ENCODE data around the gene NWD2.
"Not testable (repeated sequence)": the region's sequence is repeated elsewhere in the genome, so short reads cannot be mapped to it uniquely, and the experiment has no call there.

The NWD2 gene

DNA sequence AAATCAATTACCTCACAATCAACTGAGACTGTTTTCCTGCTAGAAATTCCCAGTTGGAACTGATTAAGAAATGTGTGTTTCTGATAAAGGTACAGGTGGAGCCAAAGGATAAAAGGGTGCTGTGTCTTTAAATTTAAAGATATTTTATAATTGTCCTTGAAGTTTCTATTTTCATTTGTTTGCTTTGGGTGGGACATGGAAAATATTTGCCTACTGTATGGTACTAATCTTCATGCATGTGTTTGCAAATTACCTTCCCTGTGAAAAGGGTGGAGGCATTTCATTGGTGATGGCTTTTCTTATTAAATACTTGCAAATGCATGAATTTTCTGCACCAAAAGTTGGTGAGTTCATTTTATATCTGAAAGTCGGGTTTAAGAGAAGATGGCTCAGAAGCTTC lies 225.7 kb downstream of the NWD2 start:
- DNase-seq (ENCODE audit: low spot score), result no peak

DNA sequence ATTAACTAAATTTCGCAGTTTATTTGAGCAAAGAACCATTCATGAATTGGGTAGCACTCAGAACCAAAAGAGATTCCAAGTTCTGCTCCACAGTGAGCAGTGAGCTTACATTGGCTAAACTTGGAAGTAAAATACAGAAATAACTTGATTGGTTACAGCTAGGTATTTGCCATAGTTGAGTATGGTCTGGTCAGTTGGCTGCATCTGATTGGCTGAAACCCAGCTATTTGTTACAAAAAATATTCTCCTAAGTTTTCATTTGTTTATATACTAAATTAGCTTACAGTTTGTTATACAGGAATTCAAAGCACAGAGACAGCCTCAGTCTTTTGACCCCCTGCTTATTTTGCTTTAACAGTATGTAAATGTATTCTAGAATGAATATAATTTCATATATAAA lies 226.6 kb downstream of the NWD2 start:
- no peak for DNase-seq (ENCODE audit: low spot score)

DNA sequence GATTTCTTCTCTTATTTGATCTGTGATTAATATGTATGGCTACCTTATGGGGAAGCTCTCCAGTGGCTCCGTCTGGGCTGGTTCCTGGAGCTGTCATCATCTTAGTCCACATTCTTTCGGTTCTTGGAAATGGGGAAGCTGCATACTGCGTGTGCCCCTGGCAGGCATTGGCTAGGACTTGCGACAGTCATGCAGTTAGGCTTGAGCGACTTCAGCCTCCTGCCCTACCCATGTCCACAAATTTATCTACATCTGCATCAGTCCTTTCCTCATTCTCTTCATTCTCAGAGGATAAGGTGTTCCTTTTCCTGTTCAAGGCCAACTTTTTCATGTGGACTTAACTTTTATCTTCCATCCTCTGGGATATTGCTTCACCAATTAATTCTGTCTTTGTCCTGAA lies 227.4 kb downstream of the NWD2 start:
- no peak for DNase-seq (ENCODE audit: low spot score)

DNA sequence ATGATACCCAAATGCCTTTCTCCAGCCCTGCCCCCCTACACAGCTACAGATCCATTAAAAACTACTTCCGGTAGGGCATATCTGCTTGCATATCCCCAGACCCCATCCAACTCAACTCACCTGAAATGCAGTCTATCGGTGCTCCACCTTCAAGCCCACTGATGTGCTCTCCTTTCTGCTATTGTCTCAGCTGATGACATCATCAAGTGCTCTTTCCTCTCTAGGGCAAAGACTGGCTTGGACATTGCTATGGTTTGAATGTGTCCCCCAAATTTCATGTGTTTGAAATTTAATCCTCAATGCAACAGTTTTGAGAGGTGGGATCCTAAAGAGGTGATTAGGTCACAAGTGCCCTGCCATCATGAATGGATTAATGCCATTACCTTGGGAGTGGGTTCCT lies 229.3 kb downstream of the NWD2 start:
- no peak for DNase-seq (ENCODE audit: low spot score)

DNA sequence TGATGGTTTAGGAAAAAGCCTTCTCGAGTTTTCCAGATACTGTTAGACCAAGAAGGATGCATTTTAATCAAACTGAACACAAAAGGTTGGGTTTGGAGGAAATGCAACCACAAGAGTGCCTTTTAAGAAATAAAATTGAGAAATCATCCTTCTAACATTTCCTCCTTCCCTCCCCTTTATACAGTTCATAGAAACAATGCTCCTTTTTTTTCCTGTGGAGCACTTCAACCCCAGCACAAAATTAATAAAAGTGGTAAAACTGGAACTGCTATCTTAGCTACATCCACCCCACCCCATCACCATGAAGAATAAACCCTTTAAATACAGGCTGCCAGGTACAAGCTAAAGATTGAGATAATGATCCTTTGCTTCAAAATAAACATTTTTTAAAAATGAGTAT lies 230.5 kb downstream of the NWD2 start:
- no peak for DNase-seq (ENCODE audit: low spot score)

DNA sequence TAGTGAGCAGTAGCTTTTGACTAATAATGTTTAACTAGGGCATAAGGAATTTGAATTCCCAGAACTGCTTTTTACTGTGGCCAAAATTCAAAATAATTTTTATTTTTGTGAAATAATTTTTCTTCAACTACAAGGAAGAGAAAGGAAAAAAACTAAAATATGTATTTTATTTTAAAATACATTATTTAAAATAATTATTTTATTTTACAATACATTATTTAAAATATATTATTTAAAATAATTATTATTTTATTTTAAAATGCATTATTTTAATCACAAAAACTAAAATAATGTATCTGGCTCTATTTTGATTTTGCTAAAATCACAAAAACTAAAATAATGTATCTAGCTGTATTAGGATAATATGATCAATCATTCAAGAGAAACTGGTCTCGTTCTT lies 231.2 kb downstream of the NWD2 start:
- DNase-seq (ENCODE audit: low spot score), result no peak

DNA sequence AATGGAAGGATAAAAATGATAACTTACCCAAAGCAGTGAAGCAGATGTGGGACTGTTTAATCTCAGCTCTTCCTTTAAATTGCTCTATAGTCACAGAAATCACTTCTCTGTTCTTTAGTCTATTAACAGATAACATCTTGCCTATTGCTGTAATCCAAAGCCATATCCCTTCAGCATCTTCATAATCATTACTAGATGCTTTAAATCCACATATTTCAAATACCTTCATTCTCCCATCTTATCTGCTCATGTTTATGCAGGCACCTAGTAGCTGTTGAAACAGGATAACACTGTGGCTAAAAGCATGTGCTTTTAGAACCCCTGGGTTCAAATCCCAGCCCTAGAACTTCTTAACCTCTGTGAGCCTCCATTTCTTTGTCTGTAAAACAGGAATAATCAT lies 231.7 kb downstream of the NWD2 start:
- DNase-seq (ENCODE audit: low spot score), result no peak

DNA sequence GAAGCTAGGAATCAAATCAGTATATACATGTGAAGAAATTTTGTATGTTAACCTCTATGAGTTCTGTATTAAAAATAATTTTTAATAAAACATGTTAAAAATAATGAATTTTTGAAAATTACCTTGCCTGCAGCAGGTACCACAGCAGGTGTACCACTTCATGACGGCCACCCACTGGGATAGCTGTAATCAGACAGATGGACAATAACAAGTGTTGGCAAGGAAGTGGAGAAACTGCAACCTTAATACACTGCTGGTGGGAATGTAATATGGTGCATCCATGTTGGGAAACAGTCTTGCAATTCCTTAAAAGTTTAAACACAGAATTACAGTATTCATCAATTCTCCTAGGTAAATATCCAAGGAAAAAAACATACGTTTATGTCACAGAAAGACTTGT lies 232.1 kb downstream of the NWD2 start:
- no peak for DNase-seq (ENCODE audit: low spot score)

DNA sequence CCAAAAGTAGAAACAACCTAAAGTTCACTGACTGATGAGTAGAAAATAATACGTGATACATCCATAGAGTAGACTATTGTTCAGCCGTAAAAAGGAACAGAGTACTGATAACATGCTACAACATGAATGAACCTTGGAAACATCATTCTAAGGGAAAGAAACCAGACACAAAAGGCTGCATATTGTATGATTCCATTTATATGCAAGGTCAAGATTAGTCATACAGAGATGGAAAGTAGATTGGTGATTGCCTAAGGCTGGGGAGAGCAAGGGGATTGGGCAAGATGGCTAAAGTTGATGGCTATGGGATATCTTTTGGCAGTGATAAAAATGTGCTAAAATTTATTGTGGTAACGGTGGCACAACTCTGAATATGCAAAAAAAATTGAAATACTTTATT lies 232.6 kb downstream of the NWD2 start:
- no peak for DNase-seq (ENCODE audit: low spot score)

DNA sequence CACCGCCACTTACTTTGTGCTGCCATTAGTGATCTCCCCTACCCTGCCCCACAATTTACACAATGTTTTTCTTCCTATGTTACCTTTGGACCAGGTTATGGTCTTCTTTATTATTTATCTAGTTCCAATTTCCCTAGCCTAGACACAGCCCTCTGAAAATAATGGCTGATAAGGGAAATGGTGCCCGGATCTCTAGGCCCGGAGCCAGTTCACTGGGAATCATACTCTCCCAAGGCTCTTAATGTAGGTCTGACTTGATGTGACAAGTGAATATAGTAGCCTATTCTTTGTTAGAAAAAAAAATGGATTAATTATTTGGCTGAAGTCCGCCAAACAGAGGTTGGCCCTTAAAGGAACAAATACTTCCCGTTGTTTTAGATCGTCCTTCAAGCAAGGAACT lies 233.6 kb downstream of the NWD2 start:
- DNase-seq (ENCODE audit: low spot score), result no peak

DNA sequence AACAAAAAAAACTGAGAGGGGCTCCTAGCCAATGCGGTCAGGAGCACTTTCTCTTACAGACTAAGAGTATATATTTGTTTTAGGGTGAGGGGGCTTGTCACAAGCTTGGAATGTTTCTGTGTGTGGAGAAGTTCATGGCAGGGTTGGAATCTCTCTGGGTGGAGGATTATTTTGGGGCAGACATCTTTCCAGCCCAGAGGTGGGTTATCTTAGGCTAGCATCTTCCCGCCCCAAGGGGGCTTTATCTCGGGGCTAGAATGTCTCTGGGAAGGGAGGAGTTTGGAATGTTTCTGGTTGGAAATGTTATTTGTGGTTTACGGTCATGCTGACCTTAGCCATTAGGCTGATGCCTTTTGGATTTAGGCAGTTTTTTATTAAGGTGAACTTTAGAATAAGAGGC lies 236.0 kb downstream of the NWD2 start:
- no peak for DNase-seq (ENCODE audit: low spot score)

DNA sequence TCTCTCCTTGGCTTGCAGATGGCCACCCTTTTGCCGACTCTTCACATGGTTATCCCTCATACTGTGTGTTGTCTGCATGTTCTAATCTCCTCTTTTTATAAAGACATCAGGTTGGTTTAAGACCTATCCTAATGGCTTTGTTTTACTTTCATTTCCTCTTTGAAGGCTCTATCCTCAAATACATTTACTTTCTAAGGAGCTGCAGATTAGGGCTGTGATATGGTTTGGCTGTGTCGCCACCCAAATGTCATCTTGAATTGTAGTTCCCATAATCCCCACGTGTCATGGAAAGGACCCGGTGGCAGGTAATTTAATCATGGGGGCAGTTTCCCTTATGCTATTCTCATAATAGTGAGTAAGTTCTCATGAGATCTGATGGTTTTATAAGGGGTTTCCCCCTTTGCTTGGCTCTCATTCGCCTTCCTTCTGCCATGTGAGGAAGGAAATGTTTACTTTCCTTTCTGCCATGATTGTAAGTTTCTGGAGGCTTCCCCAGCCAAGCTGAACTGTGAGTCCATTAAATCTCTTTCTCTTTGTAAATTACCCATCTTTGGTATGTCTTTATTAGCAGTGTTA lies 237.1 kb downstream of the NWD2 start:
- no peak for DNase-seq (ENCODE audit: low spot score)

DNA sequence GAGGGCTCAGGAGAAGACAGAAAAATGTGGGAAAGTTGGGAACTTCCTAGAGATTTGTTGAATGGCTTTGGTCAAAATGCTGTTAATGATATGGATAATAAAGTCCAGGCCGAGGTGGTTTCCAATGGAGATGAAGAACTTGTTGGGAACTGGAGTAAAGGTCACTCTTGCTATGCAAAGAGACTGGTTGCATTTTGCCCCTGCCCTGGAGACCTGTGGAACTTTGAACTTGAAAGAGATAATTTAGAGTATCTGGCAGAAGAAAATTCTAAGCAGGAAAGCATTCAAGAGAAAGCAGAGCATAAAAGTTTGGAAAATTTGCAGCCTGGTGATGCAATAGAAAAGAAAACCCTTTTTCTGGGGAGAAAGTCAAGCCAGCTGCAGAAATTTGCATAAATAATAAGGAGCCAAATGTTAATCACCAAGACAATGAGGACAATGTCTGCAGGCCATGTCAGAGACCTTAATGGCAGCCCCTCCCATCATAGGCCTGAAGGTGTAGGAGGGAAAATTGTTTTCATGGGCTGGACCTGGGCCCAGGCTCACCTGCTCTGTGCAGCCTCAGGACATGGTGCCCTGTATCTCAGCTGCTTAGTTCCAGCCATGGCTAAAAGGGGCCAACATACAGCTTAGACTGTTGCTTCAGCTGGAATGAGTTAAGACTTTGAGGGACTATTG lies 237.8 kb downstream of the NWD2 start:
- no peak for DNase-seq (ENCODE audit: low spot score)

DNA sequence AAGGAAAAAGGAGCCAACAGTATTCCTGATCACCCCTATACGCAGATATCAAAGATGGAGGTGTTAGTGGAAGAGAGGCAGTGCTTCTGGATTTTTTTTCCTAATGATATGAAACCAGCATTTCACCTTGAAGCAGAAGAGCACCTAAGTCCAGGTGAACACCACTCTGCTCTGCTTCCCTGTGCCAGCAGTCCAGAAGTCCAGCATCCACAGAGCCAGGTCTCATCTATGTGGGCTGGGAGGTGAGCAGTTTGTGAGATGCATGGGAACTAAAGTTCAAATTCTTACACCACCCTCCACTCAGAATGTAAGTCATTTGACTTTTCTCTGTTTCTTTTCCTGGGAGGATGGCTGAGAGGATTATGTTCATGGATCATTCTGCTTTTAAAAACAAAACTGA lies 239.1 kb downstream of the NWD2 start:
- no peak for DNase-seq (ENCODE audit: low spot score)

DNA sequence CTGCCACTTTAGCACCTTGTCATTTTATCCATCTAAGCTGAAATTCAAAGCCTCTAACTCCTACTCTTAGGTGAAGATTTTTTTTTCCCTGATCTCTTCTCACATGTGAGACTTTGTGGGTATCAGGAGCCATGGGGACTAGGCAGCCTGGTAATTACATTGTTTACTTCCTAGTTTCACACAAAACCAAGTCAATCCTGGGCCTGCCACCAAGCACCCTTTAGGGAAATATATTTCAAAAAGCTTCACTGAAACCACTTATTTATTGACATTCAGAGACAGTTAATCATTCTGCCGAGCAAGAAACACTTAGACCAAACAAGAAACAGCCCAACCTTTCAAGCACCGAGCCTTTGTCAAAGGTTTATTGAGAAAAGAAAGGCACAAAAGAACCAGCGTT lies 241.6 kb downstream of the NWD2 start:
- DNase-seq (ENCODE audit: low spot score), result no peak

DNA sequence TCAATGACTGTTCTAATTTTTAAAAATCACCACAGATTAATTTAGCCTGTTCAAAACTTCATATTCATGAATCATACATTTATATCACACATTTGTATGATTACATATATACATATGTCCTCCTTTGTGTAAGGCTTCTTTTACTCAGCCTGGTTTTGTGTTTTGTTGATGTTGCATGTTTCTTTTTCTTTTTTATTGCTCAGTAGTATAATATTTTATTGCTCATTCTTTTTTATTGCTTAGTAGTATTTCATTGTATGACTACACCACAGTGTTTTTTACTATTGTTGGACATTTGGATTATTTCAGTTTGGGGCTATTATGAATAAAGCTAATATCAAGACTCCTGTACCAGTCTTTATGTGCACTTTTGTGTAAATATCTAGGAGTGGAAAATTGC lies 243.1 kb downstream of the NWD2 start:
- no peak for DNase-seq (ENCODE audit: low spot score)

DNA sequence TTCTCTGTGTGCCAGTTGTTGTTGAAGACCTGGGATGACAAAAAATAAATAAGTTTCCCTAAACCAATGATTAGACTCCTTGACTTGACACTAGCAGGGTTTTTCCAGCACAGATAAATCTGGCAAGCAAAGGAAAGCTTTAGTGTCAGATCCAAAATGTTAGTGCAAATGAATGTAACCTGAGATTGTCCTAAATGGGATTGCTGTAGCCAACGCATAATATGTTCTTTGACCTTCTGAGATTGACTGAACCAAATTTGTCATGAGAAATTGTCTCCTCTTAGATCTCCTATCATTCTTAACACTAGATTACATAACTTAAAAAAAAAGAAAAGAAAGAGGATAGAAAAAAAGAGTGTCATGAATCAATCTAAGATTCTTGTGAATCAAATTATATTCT lies 245.2 kb downstream of the NWD2 start:
- no peak for DNase-seq (ENCODE audit: low spot score)

DNA sequence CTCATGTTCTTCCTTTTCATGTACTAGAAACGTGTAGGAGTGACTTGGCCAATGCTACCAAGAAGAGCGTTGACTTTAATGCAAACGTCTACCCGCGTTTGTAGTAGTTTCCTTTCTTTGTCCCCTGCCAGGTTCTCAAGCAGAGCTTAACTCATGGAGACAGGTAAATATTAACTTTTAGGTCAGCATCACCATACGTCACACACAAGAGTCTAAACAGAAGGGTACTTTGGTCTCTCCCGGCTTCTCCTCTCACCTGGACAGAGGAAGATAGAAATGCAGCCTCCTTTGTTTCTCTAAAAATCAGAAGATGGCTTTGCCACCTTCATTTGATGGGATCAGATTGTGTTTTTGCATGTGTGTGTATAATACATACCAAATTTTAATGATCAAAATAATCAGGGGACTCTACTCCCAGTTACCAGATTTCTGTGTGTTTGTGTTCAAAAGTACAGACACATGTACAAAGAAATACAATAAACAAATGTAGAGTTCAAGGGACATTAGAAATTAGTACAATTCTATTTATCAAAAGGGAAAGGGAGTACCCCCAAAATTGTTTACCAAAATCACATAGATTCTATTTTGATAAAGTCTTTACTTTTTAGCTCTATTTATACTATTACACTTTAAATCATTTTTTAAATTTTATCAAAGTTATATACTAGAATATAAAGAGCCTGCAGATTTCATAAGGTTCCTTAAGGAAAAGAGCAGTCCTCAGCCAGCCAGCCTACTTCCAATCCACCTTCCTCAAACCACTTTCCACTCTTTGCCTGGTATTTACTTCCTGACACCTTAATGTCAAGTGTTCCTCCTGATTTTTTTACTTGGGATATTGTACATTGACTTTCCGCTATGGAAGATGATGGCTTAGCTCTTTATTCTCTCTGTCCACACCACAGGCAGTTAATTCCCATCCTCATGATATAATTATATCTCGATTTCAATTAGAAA lies 246.1 kb downstream of the NWD2 start:
- no peak for DNase-seq (ENCODE audit: low spot score)

DNA sequence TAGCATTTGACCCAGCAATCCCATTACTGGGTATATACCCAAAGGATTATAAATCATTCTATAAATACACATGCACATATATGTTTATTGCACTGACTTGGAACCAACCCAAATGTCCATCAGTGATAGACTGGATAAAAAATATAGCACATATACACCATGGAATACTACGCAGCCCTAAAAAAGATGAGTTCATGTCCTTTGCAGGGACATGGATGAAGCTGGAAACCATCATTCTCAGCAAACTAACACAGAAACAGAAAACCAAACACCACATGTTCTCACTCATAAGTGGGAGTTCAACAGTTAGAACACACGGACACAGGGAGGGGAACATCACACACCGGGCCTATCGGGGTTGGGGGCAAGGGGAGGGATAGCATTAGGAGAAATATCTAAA lies 250.8 kb downstream of the NWD2 start:
- not testable (repeated sequence) for DNase-seq (ENCODE audit: low spot score)

Data from NAMALWA (cell line).